Smooth muscle cell (in vitro differentiated cells): Measurements from ENCODE around the gene NUP50. TPM values are rescaled to one million over a fixed set of nuclear protein-coding genes. Genes with fewer than 3 reads are reported as not detected.

ENCODE experiments used
- DNase-seq: peaks from one replicate; lab custom pipeline; 2025; ENCODE audit not compliant: unreplicated experiment; lab: John Stamatoyannopoulos, UW
- H2AFZ ChIP-seq: fragments of 200-600 bp; sonication (generic); 2 replicates; pipeline ENCODE4 v1.6.0; 2016; ENCODE audit warnings: antibody characterized with exemption, low read depth, mild to moderate bottlenecking
- H3F3A ChIP-seq: fragments of 200-600 bp; sonication (generic); 2 replicates; pipeline ENCODE4 v1.6.0; 2017; ENCODE audit warnings: antibody characterized with exemption, low read depth
- H3K27ac ChIP-seq: fragments of 200-600 bp; sonication (generic); 2 replicates; pipeline ENCODE4 v1.5.1; 2016; ENCODE audit warnings: low read depth, mild to moderate bottlenecking
- H3K27me3 ChIP-seq: fragments of 200-600 bp; sonication (generic); 2 replicates; pipeline ENCODE4 v1.6.1; 2016; ENCODE audit warnings: low read depth, mild to moderate bottlenecking
- H3K36me3 ChIP-seq: fragments of 200-600 bp; sonication (generic); 2 replicates; pipeline ENCODE4 v1.5.1; 2016; ENCODE audit warnings: low read depth
- H3K4me1 ChIP-seq: fragments of 200-600 bp; sonication (generic); 2 replicates; pipeline ENCODE4 v1.5.1; 2016; ENCODE audit warnings: low read depth
- H3K4me2 ChIP-seq: fragments of 200-600 bp; sonication (generic); 2 replicates; pipeline ENCODE4 v1.6.0; 2016; ENCODE audit warnings: mild to moderate bottlenecking
- H3K4me3 ChIP-seq: fragments of 200-600 bp; sonication (generic); 2 replicates; pipeline ENCODE4 v1.5.1; 2016; ENCODE audit warnings: mild to moderate bottlenecking
- H3K79me2 ChIP-seq: fragments of 200-600 bp; sonication (generic); 2 replicates; pipeline ENCODE4 v1.6.0; 2016; ENCODE audit warnings: low read depth, mild to moderate bottlenecking
- H3K9ac ChIP-seq: fragments of 200-600 bp; sonication (generic); 2 replicates; pipeline ENCODE4 v1.6.0; 2016; ENCODE audit warnings: low read depth
- H3K9me3 ChIP-seq: fragments of 200-600 bp; sonication (generic); replicated peaks from 2 replicates; pipeline ENCODE4 v1.5.1; 2016; ENCODE audit warnings: low read depth
- H4K20me1 ChIP-seq: fragments of 200-600 bp; sonication (generic); 2 replicates; pipeline ENCODE4 v1.6.0; 2016; ENCODE audit warnings: low read depth
- WGBS: methylation state at CpG from one replicate; pipeline ENCODE4 v1.1.7; 2016; ENCODE audit warnings: low lambda C conversion rate; 5-methylcytosine and 5-hydroxymethylcytosine counted together
- polyA plus RNA-seq: library from polyadenylated mRNA; unstranded; fragments of >200 nt; fragmentation: Nextera tagmentation; extraction: Ambion mirVana; gene quantifications from 2 replicates; pipeline ENCODE4 v1.2.1, GENCODE V29; 2016
- total RNA-seq: library from RNA; depleted of rRNA; stranded (reverse); fragments of >200 nt; gene quantifications from 2 replicates; pipeline ENCODE4 v1.2.3, GENCODE V29; 2014
- TF ChIP-seq, protein P1 (sequence below): fragments of 200-600 bp; sonication (generic); IDR thresholded peaks from 2 replicates; pipeline ENCODE4 v1.5.1; 2017; ENCODE audit warnings: borderline replicate concordance, mild to moderate bottlenecking, antibody characterized with exemption; ENCODE audit not compliant: insufficient read depth, poor library complexity, severe bottlenecking

The NUP50 gene
- total and polyA plus RNA-seq, 2 experiments from 2014 or later, result 18.6 to 21.0 TPM

DNA sequence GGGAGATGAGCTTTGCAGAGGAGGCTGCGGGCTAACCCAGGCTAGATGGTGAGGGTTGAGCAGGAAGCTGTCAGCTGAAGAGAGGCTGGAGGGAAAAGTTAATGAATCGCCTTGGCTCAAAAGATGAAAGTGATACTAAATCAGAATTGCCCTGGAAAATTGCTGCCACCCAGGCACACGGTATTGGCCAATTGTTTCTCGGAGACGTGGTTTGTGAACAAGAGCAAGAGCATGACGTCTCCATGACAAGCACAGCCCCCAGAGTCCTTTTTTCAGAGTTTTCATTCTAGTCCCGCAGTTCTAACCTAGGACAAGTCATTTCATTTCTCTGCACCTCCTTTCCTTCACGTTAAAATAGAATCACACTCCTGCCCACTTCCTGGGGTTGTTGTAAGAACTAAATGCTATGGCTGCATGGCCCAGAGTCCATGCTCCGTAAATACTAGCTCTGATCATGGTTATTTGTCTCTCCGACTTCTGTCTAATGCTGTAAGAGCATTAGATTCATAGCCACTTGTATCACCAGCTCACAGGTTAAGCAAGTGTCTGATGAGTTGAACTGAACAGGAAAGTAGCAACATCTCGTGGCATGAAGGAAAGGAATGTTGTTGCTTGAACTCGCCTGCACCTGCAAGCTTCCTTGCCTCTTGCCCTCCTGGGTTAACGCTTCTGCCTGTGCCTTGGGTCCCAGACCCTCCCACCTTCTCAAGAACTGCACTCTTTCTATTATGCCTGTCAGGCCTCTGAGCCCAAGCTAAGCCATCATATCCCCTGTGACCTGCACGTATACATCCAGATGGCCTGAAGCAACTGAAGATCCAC lies 33.8 kb upstream of the NUP50 start:
- Histone ChIP-seq H3K9me3 (peaks cover 13% of the 10 kb centered on the region), H3K4me3 (no peak overlapping the region), H3K27me3 (no peaks in the 10 kb centered on the region), H3K79me2 (no peaks in the 10 kb centered on the region), H3K9ac (no peak overlapping the region), H3K36me3 (peaks cover 13% of the 10 kb centered on the region), H3F3A (no peaks in the 10 kb centered on the region), H3K4me2 (no peak overlapping the region), H3K4me1 (peaks cover 8% of the 10 kb centered on the region), H3K27ac (no peak overlapping the region), H2AFZ (no peak overlapping the region), H4K20me1 (no peaks in the 10 kb centered on the region)
- TF ChIP-seq, protein P1, sequence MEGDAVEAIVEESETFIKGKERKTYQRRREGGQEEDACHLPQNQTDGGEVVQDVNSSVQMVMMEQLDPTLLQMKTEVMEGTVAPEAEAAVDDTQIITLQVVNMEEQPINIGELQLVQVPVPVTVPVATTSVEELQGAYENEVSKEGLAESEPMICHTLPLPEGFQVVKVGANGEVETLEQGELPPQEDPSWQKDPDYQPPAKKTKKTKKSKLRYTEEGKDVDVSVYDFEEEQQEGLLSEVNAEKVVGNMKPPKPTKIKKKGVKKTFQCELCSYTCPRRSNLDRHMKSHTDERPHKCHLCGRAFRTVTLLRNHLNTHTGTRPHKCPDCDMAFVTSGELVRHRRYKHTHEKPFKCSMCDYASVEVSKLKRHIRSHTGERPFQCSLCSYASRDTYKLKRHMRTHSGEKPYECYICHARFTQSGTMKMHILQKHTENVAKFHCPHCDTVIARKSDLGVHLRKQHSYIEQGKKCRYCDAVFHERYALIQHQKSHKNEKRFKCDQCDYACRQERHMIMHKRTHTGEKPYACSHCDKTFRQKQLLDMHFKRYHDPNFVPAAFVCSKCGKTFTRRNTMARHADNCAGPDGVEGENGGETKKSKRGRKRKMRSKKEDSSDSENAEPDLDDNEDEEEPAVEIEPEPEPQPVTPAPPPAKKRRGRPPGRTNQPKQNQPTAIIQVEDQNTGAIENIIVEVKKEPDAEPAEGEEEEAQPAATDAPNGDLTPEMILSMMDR, result no peak
- DNase-seq, result no peak
- WGBS, result 89% methylated on average over 14 of the region's 14 CpGs

DNA sequence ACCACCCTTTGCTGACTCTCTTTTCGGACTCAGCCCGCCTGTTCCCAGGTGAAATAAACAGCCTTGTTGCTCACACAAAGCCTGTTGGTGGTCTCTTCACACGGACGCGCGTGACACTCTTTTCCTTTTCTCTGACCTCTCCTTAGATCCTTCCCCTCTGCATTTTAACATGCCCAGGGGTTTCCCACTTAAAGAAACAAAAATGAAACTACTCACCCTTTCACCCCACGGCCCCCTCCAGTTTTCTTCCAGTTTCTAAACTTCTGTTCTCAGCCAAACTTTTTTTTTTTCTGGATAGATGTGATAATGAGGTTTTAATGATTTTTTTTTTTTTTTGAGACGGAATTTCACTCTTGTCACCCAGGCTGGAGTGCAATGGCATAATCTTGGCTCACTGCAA lies 32.8 kb upstream of the NUP50 start:
- Histone ChIP-seq H4K20me1 (no peaks in the 10 kb centered on the region), H3K4me2 (no peak overlapping the region), H3F3A (no peaks in the 10 kb centered on the region), H3K36me3 (peaks cover 15% of the 10 kb centered on the region), H3K27ac (no peak overlapping the region), H3K27me3 (no peaks in the 10 kb centered on the region), H3K4me3 (no peak overlapping the region), H3K4me1 (no peaks in the 10 kb centered on the region), H3K9me3 (peaks cover 14% of the 10 kb centered on the region), H3K9ac (no peak overlapping the region), H2AFZ (no peak overlapping the region), H3K79me2 (no peaks in the 10 kb centered on the region)
- DNase-seq, result no peak
- WGBS, result 95% methylated on average over 8 of the region's 8 CpGs
- TF ChIP-seq, protein P1, result no peak

DNA sequence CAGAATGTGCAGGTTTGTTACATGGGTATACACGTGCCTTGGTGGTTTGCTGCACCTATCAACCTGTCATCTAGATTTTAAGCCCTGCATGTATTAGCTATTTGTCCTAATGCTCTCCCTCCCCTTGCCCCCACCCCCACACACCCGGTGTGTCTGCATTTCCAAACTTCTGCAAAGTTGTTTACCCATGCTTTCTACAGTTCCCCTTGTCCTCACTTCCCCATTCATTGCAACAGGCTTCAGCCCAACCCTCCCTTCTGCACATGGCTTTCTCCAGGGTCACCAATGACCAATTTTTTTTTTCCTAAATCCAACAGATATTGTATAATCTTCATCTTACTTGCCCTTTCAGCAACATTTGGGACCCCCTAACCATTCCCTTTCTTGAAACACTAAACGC lies 32.0 kb upstream of the NUP50 start:
- Histone ChIP-seq H3K4me1 (no peaks in the 10 kb centered on the region), H3K79me2 (no peaks in the 10 kb centered on the region), H3K4me3 (no peak overlapping the region), H3K9ac (no peak overlapping the region), H3K27ac (no peak overlapping the region), H2AFZ (no peak overlapping the region), H3K9me3 (peaks cover 14% of the 10 kb centered on the region), H4K20me1 (no peaks in the 10 kb centered on the region), H3K36me3 (peaks cover 15% of the 10 kb centered on the region), H3K27me3 (no peaks in the 10 kb centered on the region), H3F3A (no peaks in the 10 kb centered on the region), H3K4me2 (no peak overlapping the region)
- TF ChIP-seq, protein P1, result no peak
- 92% methylated on average over 3 of the region's 3 CpGs for WGBS
- DNase-seq, result no peak

DNA sequence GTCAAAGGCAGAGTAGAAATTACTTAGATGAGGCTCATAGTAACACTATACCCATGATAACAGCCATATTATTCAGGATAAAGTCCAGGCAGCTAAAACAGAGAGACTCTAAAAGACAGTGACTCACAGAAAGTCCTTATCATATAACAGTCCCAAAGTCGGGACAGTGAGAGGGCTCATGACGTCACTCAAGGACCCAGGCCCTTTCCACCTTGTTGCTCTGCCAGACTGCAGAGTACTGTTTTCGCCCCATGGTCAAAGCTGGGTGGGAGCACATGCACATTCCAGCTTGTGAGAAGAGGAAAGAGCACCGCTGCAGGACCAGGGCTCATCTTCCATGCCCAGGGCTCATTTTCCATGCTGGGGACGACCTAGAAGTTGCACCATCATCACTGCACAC lies 29.4 kb upstream of the NUP50 start:
- DNase-seq, result no peak
- H3K4me3 ChIP-seq, result no peak overlapping the region
- no peak overlapping the region for H2AFZ ChIP-seq
- H3K4me1 ChIP-seq, result no peaks in the 10 kb centered on the region
- H3K27ac ChIP-seq, result no peak overlapping the region
- peaks cover 4% of the 10 kb centered on the region for H4K20me1 ChIP-seq
- H3K9me3 ChIP-seq, result peaks cover 14% of the 10 kb centered on the region
- peaks cover 4% of the 10 kb centered on the region for H3K79me2 ChIP-seq
- WGBS, result 97% methylated on average over 5 of the region's 5 CpGs
- no peaks in the 10 kb centered on the region for H3K27me3 ChIP-seq
- no peak overlapping the region for H3K9ac ChIP-seq
- no peaks in the 10 kb centered on the region for H3F3A ChIP-seq
- TF ChIP-seq, protein P1, result no peak
- peaks cover 15% of the 10 kb centered on the region for H3K36me3 ChIP-seq
- H3K4me2 ChIP-seq, result no peak overlapping the region
